ENCODE measurements around the gene MAPK10. TPM values are rescaled to one million over a fixed set of nuclear protein-coding genes. Genes with fewer than 3 reads are reported as not detected.

The MAPK10 gene
- polyA plus RNA-seq, 3 donors = 0.36 TPM; not detected in 2

DNA sequence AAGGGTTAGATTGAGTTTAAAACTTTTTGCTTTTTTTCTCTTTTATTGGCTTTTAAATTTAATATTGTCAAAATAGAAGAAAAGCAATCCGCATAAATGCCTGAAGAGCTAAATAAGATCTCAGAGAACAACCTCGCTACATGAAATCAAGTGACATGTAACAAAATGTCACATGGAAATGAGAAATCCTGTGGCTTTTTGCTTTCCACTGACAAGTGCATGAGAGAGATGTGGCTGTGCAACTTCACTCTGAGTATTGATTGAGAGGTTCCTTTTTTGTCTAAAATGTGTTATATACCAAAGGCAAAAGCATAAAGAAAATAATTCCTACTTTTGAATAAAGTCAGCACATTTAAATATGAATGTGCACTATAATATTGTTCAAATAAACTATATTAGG, 263.5 kb downstream of the MAPK10 start:
- Histone ChIP-seq H3K27ac (ENCODE audit: low read depth in 1 of 2, low read length in 2 of 2) (no peak overlapping the region), H3K4me3 (replicated peaks in 1 of 3; ENCODE audit: low read depth in 2 of 3, low read length in 3 of 3) (no peak overlapping the region), H2AFZ (ENCODE audit: insufficient read depth, low read depth, low read length, poor library complexity, severe bottlenecking) (no peak overlapping the region), H3K9me3 (replicated peaks in 1 of 2; ENCODE audit: control insufficient read depth in 1 of 2, insufficient read depth in 1 of 2, low read length in 2 of 2) (no peaks in the 10 kb centered on the region), H3K36me3 (replicated peaks in 1 of 2; ENCODE audit: control insufficient read depth in 1 of 2, insufficient read depth in 2 of 2, low read length in 2 of 2) (no peaks in the 10 kb centered on the region), H3K9ac (ENCODE audit: insufficient read depth, low read length, poor library complexity, severe bottlenecking) (no peak overlapping the region), H3K4me1 (ENCODE audit: control insufficient read depth in 1 of 2, insufficient read depth in 2 of 2, low read length in 2 of 2) (no peaks in the 10 kb centered on the region), H3K79me2 (ENCODE audit: insufficient read depth, low read length) (no peaks in the 10 kb centered on the region), H3K4me2 (replicated peaks; ENCODE audit: extremely low read depth, low read length, poor library complexity, severe bottlenecking) (no peak overlapping the region), H4K20me1 (ENCODE audit: insufficient read depth, low read length) (no peaks in the 10 kb centered on the region), H3K27me3 (ENCODE audit: control insufficient read depth in 2 of 2, insufficient read depth in 2 of 2, low read length in 2 of 2) (no peaks in the 10 kb centered on the region)
- intact Hi-C loops (cut with micrococcal nuclease) = no loop called here
- Mint-ChIP-seq H3K9me3 (no peaks in the 10 kb centered on the region), H3K27me3 (ENCODE audit: low read depth in 3 of 3) (no peaks in the 10 kb centered on the region), H3K36me3 (no peaks in the 10 kb centered on the region), H3K27ac (no peak overlapping the region), H3K4me3 (no peak overlapping the region), H3K4me1 (no peaks in the 10 kb centered on the region)
- DNase-seq = no peak
- no peak for TF ChIP-seq CTCF (IDR thresholded peaks at IDR 0.05)
- 86% methylated on average over 1 of the region's 2 CpGs for WGBS (ENCODE audit: insufficient coverage)

DNA sequence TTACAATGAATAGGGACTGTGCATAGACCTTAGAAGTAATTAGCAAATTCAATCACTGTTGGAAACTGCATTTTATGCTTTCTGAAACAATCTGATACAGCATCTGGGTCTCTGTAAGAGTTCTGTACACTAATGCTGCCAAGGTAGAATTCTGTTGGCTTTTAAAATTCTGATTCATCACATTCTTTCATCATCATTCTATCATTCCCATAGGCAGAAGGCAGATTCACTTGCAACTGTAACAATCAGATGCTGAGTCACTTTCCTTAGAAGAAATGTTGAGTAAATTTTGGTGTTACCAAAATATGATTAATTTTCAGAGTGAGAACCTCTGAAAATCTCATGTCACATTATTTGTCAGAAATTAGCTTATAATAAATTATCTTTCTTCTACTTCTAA, 267.2 kb downstream of the MAPK10 start:
- Histone ChIP-seq H3K4me1 (ENCODE audit: control insufficient read depth in 1 of 2, insufficient read depth in 2 of 2, low read length in 2 of 2) (no peaks in the 10 kb centered on the region), H3K36me3 (replicated peaks in 1 of 2; ENCODE audit: control insufficient read depth in 1 of 2, insufficient read depth in 2 of 2, low read length in 2 of 2) (no peaks in the 10 kb centered on the region), H3K9me3 (replicated peaks in 1 of 2; ENCODE audit: control insufficient read depth in 1 of 2, insufficient read depth in 1 of 2, low read length in 2 of 2) (no peaks in the 10 kb centered on the region), H4K20me1 (ENCODE audit: insufficient read depth, low read length) (no peaks in the 10 kb centered on the region), H3K27me3 (ENCODE audit: control insufficient read depth in 2 of 2, insufficient read depth in 2 of 2, low read length in 2 of 2) (no peaks in the 10 kb centered on the region), H3K4me2 (replicated peaks; ENCODE audit: extremely low read depth, low read length, poor library complexity, severe bottlenecking) (no peak overlapping the region), H3K4me3 (replicated peaks in 1 of 3; ENCODE audit: low read depth in 2 of 3, low read length in 3 of 3) (no peak overlapping the region), H3K27ac (ENCODE audit: low read depth in 1 of 2, low read length in 2 of 2) (no peak overlapping the region), H2AFZ (ENCODE audit: insufficient read depth, low read depth, low read length, poor library complexity, severe bottlenecking) (no peak overlapping the region), H3K9ac (ENCODE audit: insufficient read depth, low read length, poor library complexity, severe bottlenecking) (no peak overlapping the region), H3K79me2 (ENCODE audit: insufficient read depth, low read length) (no peaks in the 10 kb centered on the region)
- peaks cover 0 to 2% (median 0%) of the 10 kb centered on the region in 7 donors for H3K9me3 Mint-ChIP-seq
- no peak overlapping the region for H3K4me3 Mint-ChIP-seq
- intact Hi-C loops (cut with micrococcal nuclease) = no loop called here
- H3K36me3 Mint-ChIP-seq = no peaks in the 10 kb centered on the region
- no peak for DNase-seq
- H3K27ac Mint-ChIP-seq = no peak overlapping the region
- H3K27me3 Mint-ChIP-seq (ENCODE audit: low read depth in 3 of 3) = peaks cover 0 to 1% (median 0%) of the 10 kb centered on the region in 3 donors
- H3K4me1 Mint-ChIP-seq = no peaks in the 10 kb centered on the region
- no peak for TF ChIP-seq CTCF (IDR thresholded peaks at IDR 0.05)
